Common myeloid progenitor, CD34-positive (primary cell): ENCODE data around the gene LMF1.

Source experiments
- CTCF ChIA-PET: fragments of 350-600 bp; sonication (Branson Sonifier 250); formaldehyde crosslinking; loops from one replicate; lab custom pipeline; 2021; ENCODE audit warnings: antibody characterized with exemption; lab: Charles Lee
- POLR2A ChIA-PET: fragments of 350-600 bp; sonication (Branson Sonifier 250); formaldehyde crosslinking; loops from one replicate; lab custom pipeline; 2021; ENCODE audit warnings: antibody characterized with exemption; lab: Charles Lee
- DNase-seq, 3 donors: peaks; one replicate each; pipeline versions ENCODE4 v3.0.0 to v3.0.0-alpha.2; 2013
- H3K27ac ChIP-seq, 2 experiments: 1 replicate in 1 of 2; 2 replicates in 1 of 2; pipeline ENCODE4 v1.7.0; 2013; ENCODE audit warnings: inconsistent platforms in 2 of 2, low read length in 2 of 2, mild to moderate bottlenecking in 2 of 2, low read depth in 1 of 2, moderate library complexity in 1 of 2; ENCODE audit not compliant: severe bottlenecking in 2 of 2, insufficient read depth in 1 of 2, poor library complexity in 1 of 2
- H3K27me3 ChIP-seq, 5 experiments: replicated peaks in 2 of 5; 1 replicate in 3 of 5; 2 replicates in 2 of 5; pipeline versions ENCODE4 v1.6.1 to v1.7.0; 2013; ENCODE audit warnings: low read length in 4 of 5, mild to moderate bottlenecking in 2 of 5, moderate library complexity in 2 of 5, inconsistent platforms in 1 of 5; ENCODE audit not compliant: insufficient read depth in 5 of 5, control insufficient read depth in 4 of 5
- H3K36me3 ChIP-seq, 4 experiments: 1 replicate in 2 of 4; 2 replicates in 2 of 4; pipeline versions ENCODE4 v1.6.1 to v1.7.0; 2013; ENCODE audit warnings: low read length in 3 of 4, control low read depth in 1 of 4, mild to moderate bottlenecking in 1 of 4; ENCODE audit not compliant: control insufficient read depth in 4 of 4, insufficient read depth in 4 of 4
- H3K4me1 ChIP-seq, 4 experiments: 1 replicate in 3 of 4; 2 replicates in 1 of 4; pipeline versions ENCODE4 v1.6.1 to v1.7.1; 2013; ENCODE audit warnings: low read length in 3 of 4, mild to moderate bottlenecking in 3 of 4, control low read depth in 1 of 4, inconsistent platforms in 1 of 4, moderate library complexity in 1 of 4; ENCODE audit not compliant: control insufficient read depth in 4 of 4, insufficient read depth in 4 of 4; ENCODE audit errors: control extremely low read depth in 1 of 4
- H3K4me3 ChIP-seq, 7 experiments: 1 replicate in 4 of 7; 2 replicates in 3 of 7; pipeline versions ENCODE4 v1.5.1 to v1.7.0; 2013; ENCODE audit warnings: mild to moderate bottlenecking in 7 of 7, low read length in 6 of 7, moderate library complexity in 6 of 7, inconsistent platforms in 2 of 7, low read depth in 2 of 7, control low read depth in 1 of 7; ENCODE audit not compliant: insufficient read depth in 4 of 7, control insufficient read depth in 1 of 7; ENCODE audit errors: extremely low read depth in 1 of 7
- H3K9me3 ChIP-seq, 5 experiments: 1 replicate in 4 of 5; 2 replicates in 1 of 5; pipeline versions ENCODE4 v1.6.1 to v1.7.1; 2013; ENCODE audit warnings: low read length in 4 of 5, mild to moderate bottlenecking in 2 of 5, inconsistent platforms in 1 of 5, low read depth in 1 of 5, moderate library complexity in 1 of 5; ENCODE audit not compliant: control insufficient read depth in 4 of 5, insufficient read depth in 2 of 5; ENCODE audit errors: control extremely low read depth in 1 of 5
- WGBS: methylation state at CpG from one replicate; pipeline ENCODE4 v1.1.5; 2013; ENCODE audit not compliant: insufficient coverage; 5-methylcytosine and 5-hydroxymethylcytosine counted together

The LMF1 gene

DNA sequence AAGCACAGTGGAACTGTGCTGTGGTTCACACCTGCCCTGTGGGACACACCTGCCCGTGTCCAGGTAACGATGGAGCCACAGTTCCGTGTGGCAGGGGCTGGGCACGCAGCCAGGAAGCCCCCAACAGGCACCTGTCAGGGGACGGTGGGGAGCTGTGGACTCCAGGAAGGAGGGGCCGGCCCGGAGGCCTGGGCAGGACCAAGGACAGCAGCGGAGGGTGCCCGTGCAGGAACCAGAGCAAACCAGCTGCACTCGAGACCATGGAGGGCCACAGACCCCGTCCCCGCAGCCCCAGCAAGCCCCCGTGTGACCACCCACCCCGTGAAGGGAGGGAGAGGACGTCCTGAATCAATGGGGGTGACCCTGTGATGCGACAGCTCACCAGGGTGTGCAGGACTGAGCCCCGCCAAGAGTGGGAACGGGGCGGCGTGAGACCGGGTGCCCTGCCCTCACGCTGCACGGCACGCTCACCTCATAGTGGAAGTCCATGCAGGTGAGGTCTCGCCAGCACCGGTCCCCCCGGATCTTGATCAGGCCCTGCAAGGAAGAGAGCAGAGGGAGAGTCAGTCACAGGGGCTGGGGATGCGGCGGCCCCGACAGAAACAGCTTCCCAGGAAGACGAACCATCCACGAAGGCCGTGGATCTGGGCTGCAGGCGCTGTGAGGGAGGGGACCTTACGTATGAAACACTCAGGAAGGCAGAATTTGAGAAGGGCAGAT is 78.1 kb downstream of the LMF1 start:
- no peak overlapping the region for H3K4me3 ChIP-seq
- ChIA-PET CTCF (no interaction called here), POLR2A (no interaction called here)
- no peak for DNase-seq
- no peaks in the 10 kb centered on the region for H3K27me3 ChIP-seq
- H3K4me1 ChIP-seq, result no peaks in the 10 kb centered on the region
- 95% methylated on average over 32 of the region's 35 CpGs for WGBS
- H3K27ac ChIP-seq, result no peak overlapping the region
- H3K36me3 ChIP-seq, result peaks cover 0 to 20% (median 2%) of the 10 kb centered on the region in 4 experiments
- H3K9me3 ChIP-seq, result no peaks in the 10 kb centered on the region

DNA sequence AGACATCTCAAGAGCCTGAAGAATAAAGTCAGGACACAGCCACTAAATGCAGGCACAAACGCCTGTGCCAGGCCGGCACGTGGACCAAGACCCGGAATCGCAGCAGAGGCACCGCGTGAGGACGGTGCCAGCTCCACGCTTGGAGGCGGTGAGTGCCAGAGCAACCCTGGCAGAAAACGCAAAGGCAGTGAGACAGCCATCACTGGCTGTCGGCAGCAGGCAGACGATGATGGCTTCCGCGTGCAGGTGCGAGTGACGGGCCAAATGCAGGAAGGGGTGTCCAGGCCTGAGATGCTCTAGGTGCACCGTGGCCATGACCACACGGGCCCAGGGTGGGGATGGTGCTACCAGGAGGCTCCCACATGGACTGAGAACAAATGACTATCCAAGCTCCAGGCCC is 78.8 kb downstream of the LMF1 start:
- Histone ChIP-seq H3K27ac (no peak overlapping the region), H3K27me3 (no peaks in the 10 kb centered on the region), H3K36me3 (peaks cover 0 to 25% (median 2%) of the 10 kb centered on the region in 4 experiments), H3K4me1 (no peaks in the 10 kb centered on the region), H3K4me3 (no peak overlapping the region), H3K9me3 (no peaks in the 10 kb centered on the region)
- 93% methylated on average over 19 of the region's 19 CpGs for WGBS
- CTCF ChIA-PET, result no interaction called here
- no peak for DNase-seq
- POLR2A ChIA-PET, result no interaction called here

GRCh38 chr16:891353-891740 is 79.4 kb downstream of the LMF1 start:
- Histone ChIP-seq H3K27me3 (no peaks in the 10 kb centered on the region), H3K4me1 (no peaks in the 10 kb centered on the region), H3K36me3 (peaks cover 0 to 25% (median 2%) of the 10 kb centered on the region in 4 experiments), H3K4me3 (no peak overlapping the region), H3K27ac (no peak overlapping the region), H3K9me3 (no peaks in the 10 kb centered on the region)
- WGBS, result 100% methylated on average over 10 of the region's 11 CpGs
- ChIA-PET POLR2A (no interaction called here), CTCF (no interaction called here)
- DNase-seq, result no peak

- Histone ChIP-seq H3K36me3 (peaks cover 0 to 25% (median 2%) of the 10 kb centered on the region in 4 experiments), H3K4me1 (no peaks in the 10 kb centered on the region), H3K9me3 (peaks cover 0 to 4% (median 0%) of the 10 kb centered on the region in 5 experiments), H3K27ac (no peak overlapping the region), H3K4me3 (no peak overlapping the region), H3K27me3 (no peaks in the 10 kb centered on the region)
- no peak for DNase-seq
- POLR2A ChIA-PET, result interaction anchor here (0.6 kb wide), 1 partner anchor 1471 kb away, joined by 3 read pairs; no protein-coding TSS in a partner anchor
- CTCF ChIA-PET, result no interaction called here
- WGBS, result 95% methylated on average over 19 of the region's 20 CpGs
Observed at GRCh38 chr16:890716-891352, 80.0 kb downstream of the LMF1 start.

DNA sequence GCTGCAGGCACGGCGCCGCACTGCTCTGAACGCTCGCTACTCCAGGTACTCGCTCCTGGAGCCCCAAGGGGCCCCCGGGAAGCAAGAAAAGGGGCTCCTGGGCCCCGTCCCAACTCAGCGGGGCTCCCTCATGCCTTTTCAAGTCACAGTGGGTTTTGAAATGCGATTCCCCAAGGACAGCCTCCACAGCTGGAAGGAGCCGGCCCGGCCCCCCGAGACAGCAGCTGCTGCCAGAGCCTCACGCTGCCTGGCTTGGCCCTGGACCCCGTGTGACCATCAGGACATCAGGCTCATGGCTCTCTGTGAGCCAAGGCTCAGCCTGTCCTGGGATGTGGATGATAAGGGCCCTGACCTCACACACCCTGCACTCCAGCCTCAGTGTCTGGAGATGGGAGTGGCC is 80.6 kb downstream of the LMF1 start:
- Histone ChIP-seq H3K27ac (no peak overlapping the region), H3K27me3 (no peaks in the 10 kb centered on the region), H3K4me1 (no peaks in the 10 kb centered on the region), H3K36me3 (peaks cover 0 to 29% (median 2%) of the 10 kb centered on the region in 4 experiments), H3K9me3 (peaks cover 0 to 10% (median 2%) of the 10 kb centered on the region in 5 experiments), H3K4me3 (no peak overlapping the region)
- 98% methylated on average over 15 of the region's 15 CpGs for WGBS
- DNase-seq, result no peak
- CTCF ChIA-PET, result no interaction called here
- POLR2A ChIA-PET, result interaction anchor here (0.6 kb wide), 1 partner anchor 1472 kb away, joined by 3 read pairs; no protein-coding TSS in a partner anchor

- POLR2A ChIA-PET, result no interaction called here
- Histone ChIP-seq H3K4me3 (no peak overlapping the region), H3K27me3 (no peaks in the 10 kb centered on the region), H3K4me1 (no peaks in the 10 kb centered on the region), H3K27ac (no peak overlapping the region), H3K9me3 (peaks cover under 1 to 15% (median 9%) of the 10 kb centered on the region in 5 experiments), H3K36me3 (peaks cover 0 to 34% (median 3%) of the 10 kb centered on the region in 4 experiments)
- DNase-seq, result no peak
- CTCF ChIA-PET, result no interaction called here
- WGBS, result 93% methylated on average over 11 of the region's 11 CpGs
Observed at GRCh38 chr16:889586-889985, 81.2 kb downstream of the LMF1 start.

DNA sequence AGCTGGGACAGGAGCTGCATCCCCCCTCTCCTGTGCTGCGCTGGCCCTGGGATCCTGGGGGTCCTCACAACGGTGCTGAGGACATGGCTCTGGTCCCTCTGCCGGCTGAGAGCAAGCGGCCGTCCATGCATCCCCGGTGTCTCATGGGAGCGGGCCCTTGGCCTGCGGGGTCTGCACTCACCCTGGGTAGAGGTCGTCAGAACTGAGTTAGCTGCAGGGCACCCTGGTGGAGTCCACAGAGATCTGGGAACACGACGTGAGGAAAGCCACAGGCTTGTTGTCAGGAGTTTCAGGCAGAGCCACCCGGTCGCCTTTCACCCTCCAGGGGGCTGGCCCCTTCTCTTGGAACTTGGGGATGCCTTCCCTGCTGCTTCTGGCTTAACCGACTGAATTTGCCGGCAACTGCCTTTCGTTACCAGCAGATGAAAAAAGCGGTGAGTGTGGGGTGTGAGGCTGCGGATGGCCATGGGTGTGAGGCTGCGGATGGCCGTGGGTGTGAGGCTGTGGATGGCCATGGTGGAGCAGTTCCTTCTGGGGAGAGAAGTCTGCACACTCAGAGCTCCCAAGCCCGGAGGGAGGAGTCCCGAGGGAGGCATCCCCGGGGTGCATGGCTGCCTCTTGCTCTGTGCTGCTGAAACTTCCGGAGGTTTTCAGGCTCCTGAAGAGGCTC is 81.7 kb downstream of the LMF1 start:
- CTCF ChIA-PET, result no interaction called here
- no peak overlapping the region for H3K4me3 ChIP-seq
- H3K27ac ChIP-seq, result no peak overlapping the region
- no peaks in the 10 kb centered on the region for H3K27me3 ChIP-seq
- POLR2A ChIA-PET, result no interaction called here
- H3K9me3 ChIP-seq, result peaks cover 3 to 20% (median 12%) of the 10 kb centered on the region in 5 experiments
- no peak for DNase-seq
- 98% methylated on average over 23 of the region's 24 CpGs for WGBS
- no peaks in the 10 kb centered on the region for H3K4me1 ChIP-seq
- peaks cover 3 to 39% (median 4%) of the 10 kb centered on the region in 4 experiments for H3K36me3 ChIP-seq
